HepG2 (cell line): ENCODE data around the gene MTO1. TPM values are rescaled to one million over a fixed set of nuclear protein-coding genes. Genes with fewer than 3 reads are reported as not detected.

Source experiments
- BCLAF1 ChIP-seq: fragments of 450-650 bp; IDR thresholded peaks from 2 replicates; pipeline ENCODE4 v1.6.1; 2017; ENCODE audit warnings: mild to moderate bottlenecking
- BHLHE40 ChIP-seq: IDR thresholded peaks from 2 replicates; pipeline ENCODE4 v1.6.1; 2011; ENCODE audit warnings: low read length, improper control_type of control experiment
- GTF3A ChIP-seq: sonication (generic); formaldehyde crosslinking; conservative IDR thresholded peaks from 2 replicates; pipeline ENCODE4 v1.4.0; 2020; ENCODE audit warnings: mild to moderate bottlenecking, missing genetic modification reagents
- HOMEZ ChIP-seq: IDR thresholded peaks from 2 replicates; pipeline ENCODE4 v1.6.1; 2016; ENCODE audit warnings: low read depth
- JUNB ChIP-seq: sonication (generic); formaldehyde crosslinking; IDR thresholded peaks from 2 replicates; pipeline ENCODE4 v1.8.0; 2022; ENCODE audit warnings: missing genetic modification reagents, mild to moderate bottlenecking, borderline replicate concordance
- KMT2A ChIP-seq: sonication (generic); formaldehyde crosslinking; IDR thresholded peaks from 2 replicates; pipeline ENCODE4 v1.4.0; 2020; ENCODE audit warnings: missing genetic modification reagents
- MYC ChIP-seq: sonication (generic); formaldehyde crosslinking; IDR thresholded peaks from 2 replicates; pipeline ENCODE4 v1.9.0; 2021; ENCODE audit warnings: missing genetic modification reagents, borderline replicate concordance
- PHF8 ChIP-seq: sonication (generic); formaldehyde crosslinking; IDR thresholded peaks from 2 replicates; pipeline ENCODE4 v1.5.0; 2020; ENCODE audit warnings: missing genetic modification reagents
- SMAD3 ChIP-seq: sonication (generic); formaldehyde crosslinking; IDR thresholded peaks from 2 replicates; pipeline ENCODE4 v1.4.0; 2020; ENCODE audit warnings: missing genetic modification reagents
- SMARCC2 ChIP-seq: fragments of 450-650 bp; IDR thresholded peaks from 2 replicates; pipeline ENCODE4 v1.6.1; 2017; ENCODE audit warnings: antibody characterized with exemption, mild to moderate bottlenecking
- TCF12 ChIP-seq, 2 experiments: fragments of 450-650 bp in 1 of 2; sonication (generic) in 1 of 2; formaldehyde crosslinking in 1 of 2; IDR thresholded peaks; 2 replicates each; pipeline versions ENCODE4 v1.6.1 to v1.8.0; 2017 to 2022; ENCODE audit warnings: antibody characterized with exemption in 1 of 2, mild to moderate bottlenecking in 1 of 2, missing genetic modification reagents in 1 of 2, moderate library complexity in 1 of 2
- ZGPAT ChIP-seq: IDR thresholded peaks from 2 replicates; pipeline ENCODE4 v1.6.1; 2016; ENCODE audit warnings: mild to moderate bottlenecking
- ZNF138 ChIP-seq: sonication (generic); formaldehyde crosslinking; IDR thresholded peaks from 2 replicates; pipeline ENCODE4 v1.5.0; 2020; ENCODE audit warnings: mild to moderate bottlenecking, low read depth, missing genetic modification reagents
- ZNF251 ChIP-seq: sonication (generic); formaldehyde crosslinking; IDR thresholded peaks from 2 replicates; pipeline ENCODE4 v1.9.0; 2021; ENCODE audit warnings: mild to moderate bottlenecking, missing genetic modification reagents
- ZNF441 ChIP-seq: sonication (generic); formaldehyde crosslinking; IDR thresholded peaks from 2 replicates; pipeline ENCODE4 v1.7.0; 2021; ENCODE audit warnings: missing genetic modification reagents, borderline replicate concordance
- ZNF543 ChIP-seq: sonication (generic); formaldehyde crosslinking; IDR thresholded peaks from 2 replicates; pipeline ENCODE4 v1.4.0; 2020; ENCODE audit warnings: mild to moderate bottlenecking, missing genetic modification reagents
- ZNF644 ChIP-seq: IDR thresholded peaks from 2 replicates; pipeline ENCODE4 v1.6.1; 2016; ENCODE audit warnings: low read depth
- ZNF75D ChIP-seq: sonication (generic); formaldehyde crosslinking; IDR thresholded peaks from 2 replicates; pipeline ENCODE4 v1.8.1; 2023; ENCODE audit warnings: missing genetic modification reagents, mild to moderate bottlenecking, borderline replicate concordance
- ZZZ3 ChIP-seq: sonication (generic); formaldehyde crosslinking; IDR thresholded peaks from 2 replicates; pipeline ENCODE4 v1.4.0; 2020; ENCODE audit warnings: missing genetic modification reagents, mild to moderate bottlenecking, borderline replicate concordance
- polyA plus RNA-seq, 8 experiments: library from polyadenylated mRNA; depleted of rRNA in 3 of 8; stranded (reverse) in 7 of 8; unstranded in 1 of 8; fragments of >200 nt; fragmentation: Illumina TruSeq in 4 of 8; extraction: Trizol in 4 of 8; gene quantifications; 2 replicates each; pipeline versions ENCODE4 v1.2.1 to v1.2.3, GENCODE V29; 2011 to 2016; ENCODE audit warnings: low read depth in 4 of 8, missing spikeins in 1 of 8, mixed read lengths in 1 of 8; ENCODE audit not compliant: insufficient read depth in 1 of 8
- total RNA-seq, 5 experiments: library from RNA; depleted of rRNA; stranded (reverse); fragments of >200 nt; fragmentation: Illumina TruSeq; extraction: Trizol; gene quantifications; 2 replicates each; pipeline ENCODE4 v1.2.3, GENCODE V29; 2016; ENCODE audit warnings: low read depth in 1 of 5
- TF ChIP-seq, protein P1 (sequence below): sonication (generic); formaldehyde crosslinking; conservative IDR thresholded peaks from 2 replicates; pipeline ENCODE4 v1.4.0; 2020; ENCODE audit warnings: mild to moderate bottlenecking, missing genetic modification reagents, moderate library complexity

MTO1 gene
- total and polyA plus RNA-seq, 2 of the 13 experiments (the other 11 are each of a cell fraction or from before 2014, with no cell fraction given): 21.1 to 45.3 TPM

DNA sequence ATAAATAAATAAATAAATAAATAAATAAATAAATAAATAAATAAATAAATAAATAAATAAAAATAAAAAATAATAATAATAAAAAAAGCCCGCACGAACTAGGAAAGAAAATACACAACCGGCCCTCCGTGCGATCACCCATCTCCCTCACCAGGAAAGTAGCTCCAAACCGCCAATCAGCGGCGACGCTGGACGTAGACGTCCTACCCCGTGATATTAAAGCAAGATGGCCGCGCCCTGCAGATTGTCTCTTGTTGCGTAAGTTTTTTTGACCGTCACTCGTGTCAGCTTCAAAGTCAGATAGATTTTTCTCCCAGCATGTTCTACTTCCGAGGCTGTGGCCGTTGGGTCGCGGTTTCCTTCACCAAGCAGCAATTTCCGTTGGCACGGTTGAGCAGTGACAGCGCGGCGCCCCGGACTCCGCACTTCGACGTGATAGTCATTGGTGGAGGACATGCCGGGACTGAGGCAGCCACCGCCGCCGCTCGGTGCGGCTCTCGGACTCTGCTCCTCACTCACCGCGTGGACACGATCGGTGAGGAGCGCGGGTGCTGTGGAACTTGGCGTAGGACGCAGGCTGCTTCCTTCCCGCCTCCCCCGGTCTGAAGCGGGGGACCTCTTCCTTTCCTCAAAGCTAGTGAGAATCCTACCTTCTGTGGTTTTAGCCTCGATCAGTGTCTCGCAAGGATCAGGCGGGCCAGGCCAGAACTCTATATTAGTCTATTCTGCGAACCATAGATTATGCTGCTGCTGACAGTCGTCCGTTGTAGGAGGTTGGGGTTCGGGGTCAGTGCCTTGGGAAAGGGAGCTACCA lies at the start of gene MTO1 (continued):
- TF ChIP-seq BCLAF1 (no peak), HOMEZ (CRISPR knock-in tag) (no peak), ZNF75D (CRISPR knock-in tag) (no peak), PHF8 (CRISPR knock-in tag) (peak; percentile 81), ZZZ3 (CRISPR knock-in tag) (no peak), ZNF251 (CRISPR knock-in tag) (peak; percentile 85; the same call in 1 of the 2 replicates), SMARCC2 (no peak), ZNF441 (CRISPR knock-in tag) (peak; percentile 74; the same call in 1 of the 2 replicates), BHLHE40 (no peak), MYC (CRISPR knock-in tag) (peak; percentile 85; the same call in 1 of the 2 replicates), ZGPAT (peak; percentile 72; the same call in 1 of the 2 replicates), SMAD3 (CRISPR knock-in tag) (peak; percentile 69; the same call in 1 of the 2 replicates), GTF3A (0 out of 2 replicates have a peak, but pooled peaks have one; percentile 55), ZNF644 (CRISPR knock-in tag) (no peak), KMT2A (CRISPR knock-in tag) (peak; percentile 91), TCF12 (IDR thresholded peaks at IDR 0.05) (no peak), TCF12 (CRISPR knock-in tag; IDR thresholded peaks at IDR 0.05) (no peak), ZNF138 (CRISPR knock-in tag) (no peak), JUNB (CRISPR knock-in tag) (no peak), ZNF543 (CRISPR knock-in tag) (peak; percentile 69)
- TF ChIP-seq, protein P1, sequence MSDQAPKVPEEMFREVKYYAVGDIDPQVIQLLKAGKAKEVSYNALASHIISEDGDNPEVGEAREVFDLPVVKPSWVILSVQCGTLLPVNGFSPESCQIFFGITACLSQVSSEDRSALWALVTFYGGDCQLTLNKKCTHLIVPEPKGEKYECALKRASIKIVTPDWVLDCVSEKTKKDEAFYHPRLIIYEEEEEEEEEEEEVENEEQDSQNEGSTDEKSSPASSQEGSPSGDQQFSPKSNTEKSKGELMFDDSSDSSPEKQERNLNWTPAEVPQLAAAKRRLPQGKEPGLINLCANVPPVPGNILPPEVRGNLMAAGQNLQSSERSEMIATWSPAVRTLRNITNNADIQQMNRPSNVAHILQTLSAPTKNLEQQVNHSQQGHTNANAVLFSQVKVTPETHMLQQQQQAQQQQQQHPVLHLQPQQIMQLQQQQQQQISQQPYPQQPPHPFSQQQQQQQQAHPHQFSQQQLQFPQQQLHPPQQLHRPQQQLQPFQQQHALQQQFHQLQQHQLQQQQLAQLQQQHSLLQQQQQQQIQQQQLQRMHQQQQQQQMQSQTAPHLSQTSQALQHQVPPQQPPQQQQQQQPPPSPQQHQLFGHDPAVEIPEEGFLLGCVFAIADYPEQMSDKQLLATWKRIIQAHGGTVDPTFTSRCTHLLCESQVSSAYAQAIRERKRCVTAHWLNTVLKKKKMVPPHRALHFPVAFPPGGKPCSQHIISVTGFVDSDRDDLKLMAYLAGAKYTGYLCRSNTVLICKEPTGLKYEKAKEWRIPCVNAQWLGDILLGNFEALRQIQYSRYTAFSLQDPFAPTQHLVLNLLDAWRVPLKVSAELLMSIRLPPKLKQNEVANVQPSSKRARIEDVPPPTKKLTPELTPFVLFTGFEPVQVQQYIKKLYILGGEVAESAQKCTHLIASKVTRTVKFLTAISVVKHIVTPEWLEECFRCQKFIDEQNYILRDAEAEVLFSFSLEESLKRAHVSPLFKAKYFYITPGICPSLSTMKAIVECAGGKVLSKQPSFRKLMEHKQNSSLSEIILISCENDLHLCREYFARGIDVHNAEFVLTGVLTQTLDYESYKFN (CRISPR knock-in tag): 0 out of 2 replicates have a peak, but pooled peaks have one; percentile 18
